ENCODE data around the gene EGFLAM. TPM values are rescaled to one million over a fixed set of nuclear protein-coding genes. Genes with fewer than 3 reads are reported as not detected.

EGFLAM gene
- total RNA-seq, 1 experiment from 2014 or later: not detected

DNA sequence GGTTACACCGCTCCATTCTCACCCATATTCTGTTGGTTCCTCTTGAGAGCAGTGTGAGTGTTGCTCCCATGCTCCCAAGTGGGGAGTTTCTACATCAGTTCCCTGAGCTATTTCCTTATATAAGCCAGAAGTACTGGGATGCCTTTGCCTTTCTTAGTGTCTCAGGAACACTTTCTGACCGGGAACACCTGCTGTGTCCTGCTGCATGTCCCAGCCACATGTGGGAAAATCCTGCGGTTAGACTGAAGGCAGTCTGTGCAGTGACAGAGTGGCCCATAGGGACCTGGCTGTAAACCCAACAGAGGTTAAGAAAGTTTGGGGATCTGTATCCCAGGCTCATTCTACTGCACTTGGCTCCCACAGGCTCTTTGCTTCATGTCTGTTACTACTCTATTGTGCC lies 126.0 kb downstream of the EGFLAM start:
- no peaks in the 10 kb centered on the region for H3K27me3 ChIP-seq (replicated peaks; ENCODE audit: control insufficient read depth, insufficient read depth, low read length)
- DNase-seq: no peak
- H3K36me3 ChIP-seq (ENCODE audit: control insufficient read depth, insufficient read depth, low read length): no peaks in the 10 kb centered on the region
- CTCF ChIA-PET: no interaction called here
- BruUV-seq (replicated peaks): no TSS peak
- intact Hi-C loops (cut with micrococcal nuclease; ENCODE audit: unreplicated experiment): no loop called here
- no peaks in the 10 kb centered on the region for H3K4me1 ChIP-seq
- Mint-ChIP-seq H3K27ac (ENCODE audit: unreplicated experiment) (no peak overlapping the region), H3K9me3 (ENCODE audit: unreplicated experiment) (no peaks in the 10 kb centered on the region), H3K4me1 (ENCODE audit: low read depth, unreplicated experiment) (peaks cover 4% of the 10 kb centered on the region), H3K4me3 (ENCODE audit: unreplicated experiment) (no peak overlapping the region), H3K27me3 (ENCODE audit: insufficient read depth, unreplicated experiment) (peaks cover 3% of the 10 kb centered on the region), H3K36me3 (ENCODE audit: insufficient read depth, unreplicated experiment) (no peaks in the 10 kb centered on the region)
- TF ChIP-seq, protein P1, sequence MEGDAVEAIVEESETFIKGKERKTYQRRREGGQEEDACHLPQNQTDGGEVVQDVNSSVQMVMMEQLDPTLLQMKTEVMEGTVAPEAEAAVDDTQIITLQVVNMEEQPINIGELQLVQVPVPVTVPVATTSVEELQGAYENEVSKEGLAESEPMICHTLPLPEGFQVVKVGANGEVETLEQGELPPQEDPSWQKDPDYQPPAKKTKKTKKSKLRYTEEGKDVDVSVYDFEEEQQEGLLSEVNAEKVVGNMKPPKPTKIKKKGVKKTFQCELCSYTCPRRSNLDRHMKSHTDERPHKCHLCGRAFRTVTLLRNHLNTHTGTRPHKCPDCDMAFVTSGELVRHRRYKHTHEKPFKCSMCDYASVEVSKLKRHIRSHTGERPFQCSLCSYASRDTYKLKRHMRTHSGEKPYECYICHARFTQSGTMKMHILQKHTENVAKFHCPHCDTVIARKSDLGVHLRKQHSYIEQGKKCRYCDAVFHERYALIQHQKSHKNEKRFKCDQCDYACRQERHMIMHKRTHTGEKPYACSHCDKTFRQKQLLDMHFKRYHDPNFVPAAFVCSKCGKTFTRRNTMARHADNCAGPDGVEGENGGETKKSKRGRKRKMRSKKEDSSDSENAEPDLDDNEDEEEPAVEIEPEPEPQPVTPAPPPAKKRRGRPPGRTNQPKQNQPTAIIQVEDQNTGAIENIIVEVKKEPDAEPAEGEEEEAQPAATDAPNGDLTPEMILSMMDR (IDR thresholded peaks at IDR 0.05; ENCODE audit: insufficient read depth in 1 of 2, low read depth in 1 of 2, low read length in 1 of 2, severe bottlenecking in 1 of 2, unreplicated experiment in 1 of 2): no peak
- no peaks in the 10 kb centered on the region for H3K9me3 ChIP-seq
- no peak overlapping the region for H3K4me3 ChIP-seq (ENCODE audit: low read depth, low read length)
- POLR2A ChIA-PET: no interaction called here

DNA sequence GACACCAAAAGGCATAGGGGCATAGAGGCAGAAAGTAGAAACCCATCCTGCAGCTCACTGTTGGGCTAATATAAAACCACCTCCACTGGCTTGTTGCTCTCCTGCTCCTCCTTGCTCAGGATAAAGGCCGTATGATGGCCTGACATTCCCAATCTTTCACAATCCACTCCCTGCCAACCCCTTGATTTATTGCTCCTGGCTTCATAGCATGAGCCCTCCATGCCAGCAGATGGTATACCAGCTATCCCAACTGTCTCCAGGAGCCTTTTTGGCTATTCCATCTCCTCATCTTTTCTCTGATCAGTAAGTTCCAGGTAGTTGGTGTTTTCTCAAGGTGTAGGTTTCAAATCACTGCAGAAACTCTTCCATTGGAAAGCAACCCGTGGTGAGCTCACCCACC lies 128.8 kb downstream of the EGFLAM start:
- TF ChIP-seq, protein P1 (IDR thresholded peaks at IDR 0.05; ENCODE audit: insufficient read depth in 1 of 2, low read depth in 1 of 2, low read length in 1 of 2, severe bottlenecking in 1 of 2, unreplicated experiment in 1 of 2): no peak
- H3K27me3 Mint-ChIP-seq (ENCODE audit: insufficient read depth, unreplicated experiment): no peaks in the 10 kb centered on the region
- Histone ChIP-seq H3K4me1 (no peaks in the 10 kb centered on the region), H3K36me3 (ENCODE audit: control insufficient read depth, insufficient read depth, low read length) (no peaks in the 10 kb centered on the region), H3K4me3 (ENCODE audit: low read depth, low read length) (no peak overlapping the region), H3K9me3 (no peaks in the 10 kb centered on the region), H3K27me3 (replicated peaks; ENCODE audit: control insufficient read depth, insufficient read depth, low read length) (no peaks in the 10 kb centered on the region)
- H3K27ac Mint-ChIP-seq (ENCODE audit: unreplicated experiment): no peak overlapping the region
- H3K4me1 Mint-ChIP-seq (ENCODE audit: low read depth, unreplicated experiment): no peaks in the 10 kb centered on the region
- no TSS peak for BruUV-seq (replicated peaks)
- CTCF ChIA-PET: no interaction called here
- no peaks in the 10 kb centered on the region for H3K36me3 Mint-ChIP-seq (ENCODE audit: insufficient read depth, unreplicated experiment)
- POLR2A ChIA-PET: no interaction called here
- DNase-seq: no peak
- no peak overlapping the region for H3K4me3 Mint-ChIP-seq (ENCODE audit: unreplicated experiment)
- H3K9me3 Mint-ChIP-seq (ENCODE audit: unreplicated experiment): no peaks in the 10 kb centered on the region
- intact Hi-C loops (cut with micrococcal nuclease; ENCODE audit: unreplicated experiment): no loop called here

DNA sequence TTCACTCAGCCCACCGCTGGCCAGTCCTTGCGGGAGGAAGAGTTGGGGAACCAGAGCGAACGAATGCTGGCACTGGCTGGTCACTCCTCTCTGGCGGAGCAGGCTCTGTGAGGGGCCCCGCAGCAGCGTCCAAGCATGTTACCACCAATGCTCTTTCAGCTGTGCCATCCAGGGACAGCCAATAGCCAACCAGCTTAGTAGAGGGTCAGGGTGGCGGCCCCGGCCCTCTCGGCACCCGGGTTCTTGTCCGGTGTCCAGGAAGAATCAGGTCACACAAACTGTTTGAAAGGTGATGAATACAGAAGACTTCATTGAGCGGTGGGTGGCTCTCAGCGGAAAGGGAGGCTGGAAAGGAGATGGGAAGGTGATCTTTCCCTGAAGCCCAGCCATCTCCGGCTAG lies 135.3 kb downstream of the EGFLAM start:
- CTCF ChIA-PET: no interaction called here
- intact Hi-C loops (cut with micrococcal nuclease; ENCODE audit: unreplicated experiment): no loop called here
- H3K4me3 Mint-ChIP-seq (ENCODE audit: unreplicated experiment): no peak overlapping the region
- TF ChIP-seq, protein P1 (IDR thresholded peaks at IDR 0.05; ENCODE audit: insufficient read depth in 1 of 2, low read depth in 1 of 2, low read length in 1 of 2, severe bottlenecking in 1 of 2, unreplicated experiment in 1 of 2): no peak
- H3K27me3 Mint-ChIP-seq (ENCODE audit: insufficient read depth, unreplicated experiment): peaks cover 5% of the 10 kb centered on the region
- no peaks in the 10 kb centered on the region for H3K36me3 ChIP-seq (ENCODE audit: control insufficient read depth, insufficient read depth, low read length)
- H3K27ac Mint-ChIP-seq (ENCODE audit: unreplicated experiment): no peak overlapping the region
- no peaks in the 10 kb centered on the region for H3K4me1 ChIP-seq
- H3K27me3 ChIP-seq (replicated peaks; ENCODE audit: control insufficient read depth, insufficient read depth, low read length): no peaks in the 10 kb centered on the region
- no peak overlapping the region for H3K4me3 ChIP-seq (ENCODE audit: low read depth, low read length)
- no peaks in the 10 kb centered on the region for H3K36me3 Mint-ChIP-seq (ENCODE audit: insufficient read depth, unreplicated experiment)
- no peaks in the 10 kb centered on the region for H3K4me1 Mint-ChIP-seq (ENCODE audit: low read depth, unreplicated experiment)
- BruUV-seq (replicated peaks): no TSS peak
- POLR2A ChIA-PET: no interaction called here
- no peaks in the 10 kb centered on the region for H3K9me3 ChIP-seq
- DNase-seq: no peak
- no peaks in the 10 kb centered on the region for H3K9me3 Mint-ChIP-seq (ENCODE audit: unreplicated experiment)

All from Caco-2 (cell line).